GM10266 (cell line): Measurements from ENCODE around the gene GUCD1.
A peak's percentile ranks its signal among the peaks of the same experiment; 100 is the strongest.
"Not testable (repeated sequence)": the region's sequence is repeated elsewhere in the genome, so short reads cannot be mapped to it uniquely, and the experiment has no call there.

ENCODE experiments used
- DNase-seq: peaks from one replicate; pipeline ENCODE4 v3.0.0; 2012; ENCODE audit errors: extremely low spot score
- CTCF ChIP-seq: IDR thresholded peaks from 2 replicates; pipeline ENCODE4 v1.5.1; 2012; ENCODE audit warnings: mild to moderate bottlenecking, low read depth; ENCODE audit not compliant: control insufficient read depth, insufficient read depth; ENCODE audit errors: missing control alignments

The GUCD1 gene

GRCh38 chr22:24595863-24596262 is 40.9 kb upstream of the GUCD1 start:
- no peak for DNase-seq
- TF ChIP-seq CTCF = no peak

GRCh38 chr22:24595228-24595627 is 40.3 kb upstream of the GUCD1 start:
- DNase-seq = no peak
- TF ChIP-seq CTCF = no peak

- no peak for TF ChIP-seq CTCF
- DNase-seq = no peak
These were observed 39.7 kb upstream of the GUCD1 start for GRCh38 chr22:24594569-24595120.

- no peak for DNase-seq
- TF ChIP-seq CTCF = no peak
These were observed 39.1 kb upstream of the GUCD1 start for GRCh38 chr22:24593836-24594568.

GRCh38 chr22:24593559-24593835 is 38.6 kb upstream of the GUCD1 start:
- not testable (repeated sequence) for DNase-seq

- DNase-seq = peak; percentile 96
- no peak for TF ChIP-seq CTCF
These were observed 38.1 kb upstream of the GUCD1 start, which contains the start of gene LRRC75B for GRCh38 chr22:24592851-24593558. LRRC75B (minus strand) TSS chr22:24593073; CDS start chr22:24593039, 34 bp downstream.

GRCh38 chr22:24592058-24592850 is 37.3 kb upstream of the GUCD1 start:
- no peak for TF ChIP-seq CTCF
- peak; percentile 71 for DNase-seq
